GM12891 (cell line): Measurements from ENCODE around the gene MAPK14.

Source experiments
- POLR2A ChIP-seq: IDR thresholded peaks from 2 replicates; pipeline ENCODE4 v1.6.1; 2011; ENCODE audit warnings: low read depth, low read length, control low read depth
- POLR2AphosphoS5 ChIP-seq: IDR thresholded peaks from 2 replicates; pipeline ENCODE4 v1.6.1; 2011; ENCODE audit warnings: low read depth, low read length, control low read depth

GRCh38 chr6:36141091-36141490 lies 113.5 kb downstream of the MAPK14 start:
- TF ChIP-seq POLR2A (no peak), POLR2AphosphoS5 (no peak)
